Kidney tubule cell (primary cell): ENCODE measurements around the gene NPY4R2.
A peak's percentile ranks its signal among the peaks of the same experiment; 100 is the strongest.
"Not testable (repeated sequence)": the region's sequence is repeated elsewhere in the genome, so short reads cannot be mapped to it uniquely, and the experiment has no call there.

Experiments
- DNase-seq: peaks from one replicate; pipeline ENCODE4 v3.0.0-alpha.2; 2018; ENCODE audit warnings: low spot score

Gene NPY4R2

GRCh38 chr10:47932824-47933223 is 14.4 kb downstream of the NPY4R2 start:
- not testable (repeated sequence) for DNase-seq

GRCh38 chr10:47933462-47933861 is 15.0 kb downstream of the NPY4R2 start:
- DNase-seq = not testable (repeated sequence)

DNA sequence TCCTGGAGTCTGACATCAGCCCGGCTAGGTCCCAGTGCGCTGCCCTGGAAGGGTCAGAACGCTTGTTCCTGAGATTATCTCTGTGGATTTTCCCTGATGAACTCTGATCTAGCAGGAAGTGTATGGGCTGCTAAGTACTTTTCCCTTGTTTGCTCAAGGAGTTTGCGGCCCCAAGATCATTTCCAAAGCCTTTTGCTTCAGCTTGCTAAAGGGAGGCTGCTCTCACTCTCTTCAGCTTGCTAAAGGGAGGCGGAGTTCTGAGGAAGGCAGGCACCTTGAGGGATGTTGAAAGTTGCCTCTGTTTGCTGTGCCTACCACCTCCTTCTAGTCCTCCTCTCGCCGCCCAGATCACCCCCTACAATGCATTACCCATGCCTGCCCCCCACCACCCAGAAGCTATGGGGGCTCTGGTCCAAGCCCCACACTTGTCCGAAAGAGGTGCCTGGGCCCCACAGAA is 18.3 kb downstream of the NPY4R2 start:
- not testable (repeated sequence) for DNase-seq

- not testable (repeated sequence) for DNase-seq
Observed at GRCh38 chr10:47937634-47938033, 19.2 kb downstream of the NPY4R2 start.

- DNase-seq = not testable (repeated sequence)
Observed at GRCh38 chr10:47940821-47941220, 22.4 kb downstream of the NPY4R2 start.

- not testable (repeated sequence) for DNase-seq
Observed at GRCh38 chr10:47941379-47941778, 22.9 kb downstream of the NPY4R2 start.

- not testable (repeated sequence) for DNase-seq
Observed at GRCh38 chr10:47942351-47943019, 24.0 kb downstream of the NPY4R2 start.

DNA sequence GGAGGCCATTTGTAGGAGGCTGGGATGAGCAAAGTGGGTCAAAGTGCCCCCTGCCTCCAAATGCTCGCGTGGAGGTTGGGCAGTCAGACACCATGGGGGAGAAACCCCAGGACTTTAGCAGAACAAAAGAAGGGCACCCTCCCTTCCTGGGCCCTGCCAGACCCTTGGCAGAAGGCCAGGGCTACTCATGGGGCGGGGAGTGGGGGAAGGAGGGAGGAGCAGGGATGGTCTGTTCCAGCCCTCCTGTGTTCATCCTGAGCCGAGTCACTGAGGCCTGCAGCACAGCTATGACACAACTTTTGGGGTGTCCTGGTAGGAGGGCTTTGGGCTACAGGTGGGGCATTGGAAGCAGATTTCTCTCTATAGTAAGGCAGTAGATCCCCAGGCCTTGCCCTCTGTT is 24.9 kb downstream of the NPY4R2 start:
- DNase-seq = not testable (repeated sequence)

DNA sequence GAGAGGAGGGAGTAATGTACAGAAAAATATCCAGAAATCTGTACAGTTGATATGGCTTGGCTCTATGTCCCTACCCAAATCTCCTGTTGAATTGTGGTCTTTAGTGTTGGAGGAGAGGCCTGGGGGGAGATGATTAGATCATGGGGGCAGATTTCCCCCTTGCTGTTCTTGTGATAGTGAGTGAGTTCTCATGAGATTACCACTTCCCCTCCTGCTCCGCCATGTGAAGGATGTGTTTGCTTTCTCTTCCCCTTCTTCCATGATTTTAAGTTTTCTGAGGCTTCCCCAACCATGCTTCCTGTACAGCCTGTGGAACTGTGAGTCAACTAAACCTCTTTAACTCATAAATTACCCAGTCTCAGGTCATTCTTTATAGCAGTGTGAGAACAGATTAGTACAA is 29.0 kb downstream of the NPY4R2 start:
- DNase-seq = not testable (repeated sequence)

DNA sequence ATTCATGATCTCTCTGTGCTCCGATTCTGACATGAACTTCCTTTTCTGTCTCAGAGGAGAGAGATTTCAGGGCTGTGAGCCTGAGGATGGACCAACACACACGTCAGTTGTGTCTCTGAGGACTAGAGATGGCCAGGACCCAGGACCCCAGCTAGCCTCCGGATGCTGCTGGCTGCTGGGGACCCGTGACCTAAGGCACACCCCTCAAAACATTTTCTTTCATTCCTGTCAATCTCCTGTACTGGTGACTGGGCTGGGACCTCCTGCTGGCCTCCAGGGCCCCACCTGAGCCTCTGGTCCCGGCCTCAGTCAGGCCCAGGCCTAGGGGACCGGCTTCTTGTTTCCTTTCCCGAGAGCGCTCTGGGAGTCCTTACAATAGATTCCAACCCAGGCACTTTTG is 38.7 kb downstream of the NPY4R2 start:
- not testable (repeated sequence) for DNase-seq

DNA sequence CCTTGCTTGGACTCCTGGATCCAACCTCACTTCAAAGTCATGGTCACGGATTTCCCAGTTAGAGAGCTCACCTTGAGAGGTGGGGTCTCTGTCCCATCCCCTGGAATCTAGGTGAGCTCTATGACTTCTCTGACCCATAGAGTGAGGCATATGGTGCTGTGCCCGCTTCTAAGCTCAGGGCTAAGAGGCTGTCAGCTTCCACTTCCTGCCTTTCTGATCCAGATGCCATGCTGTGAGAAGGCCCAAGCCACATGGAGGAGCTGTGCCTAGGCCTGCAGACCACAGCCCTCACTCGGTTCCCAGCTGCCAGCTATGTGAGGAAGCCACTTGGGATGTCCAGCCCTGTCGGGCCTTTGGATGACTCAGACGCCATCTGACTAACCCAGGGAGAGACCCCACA is 41.2 kb downstream of the NPY4R2 start:
- peak; percentile 29 for DNase-seq

GRCh38 chr10:47960699-47961098 is 42.2 kb downstream of the NPY4R2 start:
- DNase-seq = not testable (repeated sequence)

DNA sequence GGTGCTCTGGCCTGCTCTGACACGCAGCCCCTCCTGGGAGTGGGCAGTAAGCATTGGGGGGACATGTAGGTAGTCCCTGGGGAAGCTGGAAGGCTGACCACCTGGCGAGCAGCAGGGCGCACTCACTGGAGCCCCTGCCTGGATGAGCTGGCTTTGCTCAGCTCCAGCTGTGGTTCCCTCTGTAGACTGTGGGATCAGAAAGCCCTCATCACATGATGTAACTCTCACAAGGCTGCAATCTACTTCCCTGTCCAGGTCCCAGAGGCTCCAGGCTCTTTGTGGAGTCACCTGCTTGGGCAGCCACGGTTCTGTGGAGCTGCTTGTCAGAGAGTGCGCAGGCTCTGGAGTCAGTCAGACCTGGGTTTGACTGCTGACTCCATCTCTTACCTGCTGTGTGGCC is 44.3 kb downstream of the NPY4R2 start:
- DNase-seq = not testable (repeated sequence)

GRCh38 chr10:47964280-47965063 is 46.0 kb downstream of the NPY4R2 start:
- DNase-seq = not testable (repeated sequence)

- DNase-seq = not testable (repeated sequence)
Observed at GRCh38 chr10:47968988-47969387, 50.5 kb downstream of the NPY4R2 start.

- not testable (repeated sequence) for DNase-seq
Observed at GRCh38 chr10:47970047-47970446, 51.6 kb downstream of the NPY4R2 start.

DNA sequence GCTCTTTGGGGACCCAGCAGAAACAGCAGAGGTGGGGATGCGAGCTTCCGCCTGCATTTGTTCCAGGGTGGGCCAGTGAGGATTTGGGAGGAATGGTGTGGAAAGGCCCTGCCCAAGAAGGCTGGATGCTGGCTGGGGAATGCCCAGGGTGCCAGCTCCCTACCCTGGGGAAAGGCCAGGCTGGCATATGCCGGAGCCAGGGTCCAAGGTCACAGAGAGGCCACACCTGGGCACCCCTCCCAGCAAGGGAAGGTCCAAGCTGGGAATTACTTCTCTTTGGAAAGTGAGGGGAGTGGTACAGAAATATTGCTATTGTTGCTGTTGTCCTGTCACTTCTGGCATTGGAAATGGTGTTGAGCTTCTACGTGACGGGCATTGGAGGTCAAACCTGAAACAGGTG is 53.1 kb downstream of the NPY4R2 start:
- DNase-seq = not testable (repeated sequence)

DNA sequence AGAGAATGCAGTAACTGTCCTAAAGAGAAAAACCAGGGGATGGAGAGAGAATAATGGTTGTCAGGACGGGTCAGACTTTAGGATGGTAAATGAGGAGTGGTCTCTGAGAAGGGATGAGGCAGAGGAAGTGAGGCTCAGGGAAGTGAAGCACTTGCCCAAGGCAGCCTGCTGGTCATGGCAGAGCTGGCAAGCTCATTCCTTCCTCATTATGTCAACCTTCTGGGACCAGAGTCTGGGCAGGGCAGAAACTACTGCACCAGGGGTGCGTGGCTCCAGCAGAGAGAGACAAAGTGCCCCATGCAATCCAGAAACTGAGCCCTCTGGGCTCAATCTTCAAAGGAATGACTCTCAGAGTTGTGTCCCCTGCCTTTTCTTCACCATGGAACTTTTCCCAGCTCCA is 53.6 kb downstream of the NPY4R2 start:
- DNase-seq = not testable (repeated sequence)
